ENCODE data around the gene DCUN1D2. TPM values are rescaled to one million over a fixed set of nuclear protein-coding genes. Genes with fewer than 3 reads are reported as not detected.

The DCUN1D2 gene
- total RNA-seq, 1 experiment from 2014 or later: 38.6 TPM

DNA sequence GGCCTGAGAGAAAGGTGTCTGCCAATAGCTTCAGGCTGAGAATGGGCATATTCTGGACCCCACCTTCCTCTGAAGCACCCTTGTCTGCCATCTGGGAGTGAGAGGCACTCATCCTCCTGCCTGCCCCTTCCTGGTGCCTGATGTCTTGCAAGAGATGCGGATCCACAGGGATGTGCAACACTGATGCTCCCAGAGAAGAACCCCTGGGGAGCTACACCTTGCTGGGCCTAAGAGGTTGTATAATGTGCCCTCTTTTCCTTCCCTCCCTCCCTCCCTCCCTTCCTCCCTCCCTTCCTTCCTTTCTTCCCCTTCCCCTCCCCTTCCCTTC, 71.8 kb downstream of the DCUN1D2 start:
- CTCF ChIA-PET: no interaction called here
- Histone ChIP-seq H3K36me3 (ENCODE audit: insufficient read depth, low read length, poor library complexity, severe bottlenecking) (no peaks in the 10 kb centered on the region), H3K4me3 (ENCODE audit: low read depth, low read length, poor library complexity, severe bottlenecking) (no peak overlapping the region), H3K4me1 (ENCODE audit: insufficient read depth, low read length, poor library complexity, severe bottlenecking) (no peaks in the 10 kb centered on the region), H3K27me3 (replicated peaks; ENCODE audit: insufficient read depth, low read depth, low read length, poor library complexity) (peaks cover 4% of the 10 kb centered on the region), H3K9me3 (ENCODE audit: low read depth, low read length, poor library complexity, severe bottlenecking) (no peaks in the 10 kb centered on the region), H3K27ac (ENCODE audit: low read depth, low read length, poor library complexity, severe bottlenecking) (no peak overlapping the region)
- intact Hi-C loops (cut with micrococcal nuclease; ENCODE audit: unreplicated experiment): no loop called here
- TF ChIP-seq, protein P1, sequence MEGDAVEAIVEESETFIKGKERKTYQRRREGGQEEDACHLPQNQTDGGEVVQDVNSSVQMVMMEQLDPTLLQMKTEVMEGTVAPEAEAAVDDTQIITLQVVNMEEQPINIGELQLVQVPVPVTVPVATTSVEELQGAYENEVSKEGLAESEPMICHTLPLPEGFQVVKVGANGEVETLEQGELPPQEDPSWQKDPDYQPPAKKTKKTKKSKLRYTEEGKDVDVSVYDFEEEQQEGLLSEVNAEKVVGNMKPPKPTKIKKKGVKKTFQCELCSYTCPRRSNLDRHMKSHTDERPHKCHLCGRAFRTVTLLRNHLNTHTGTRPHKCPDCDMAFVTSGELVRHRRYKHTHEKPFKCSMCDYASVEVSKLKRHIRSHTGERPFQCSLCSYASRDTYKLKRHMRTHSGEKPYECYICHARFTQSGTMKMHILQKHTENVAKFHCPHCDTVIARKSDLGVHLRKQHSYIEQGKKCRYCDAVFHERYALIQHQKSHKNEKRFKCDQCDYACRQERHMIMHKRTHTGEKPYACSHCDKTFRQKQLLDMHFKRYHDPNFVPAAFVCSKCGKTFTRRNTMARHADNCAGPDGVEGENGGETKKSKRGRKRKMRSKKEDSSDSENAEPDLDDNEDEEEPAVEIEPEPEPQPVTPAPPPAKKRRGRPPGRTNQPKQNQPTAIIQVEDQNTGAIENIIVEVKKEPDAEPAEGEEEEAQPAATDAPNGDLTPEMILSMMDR (conservative IDR thresholded peaks at IDR 0.05; ENCODE audit: low read depth, low read length): no peak
- no peak for TF ChIP-seq EZH2 (IDR thresholded peaks at IDR 0.05; ENCODE audit: borderline replicate concordance, low read depth, low read length, poor library complexity, severe bottlenecking)
- no peak for DNase-seq (ENCODE audit: low spot score)
- POLR2A ChIA-PET (ENCODE audit: low non-redundant PET): no interaction called here
- no TSS peak for BruUV-seq (replicated peaks)

DNA sequence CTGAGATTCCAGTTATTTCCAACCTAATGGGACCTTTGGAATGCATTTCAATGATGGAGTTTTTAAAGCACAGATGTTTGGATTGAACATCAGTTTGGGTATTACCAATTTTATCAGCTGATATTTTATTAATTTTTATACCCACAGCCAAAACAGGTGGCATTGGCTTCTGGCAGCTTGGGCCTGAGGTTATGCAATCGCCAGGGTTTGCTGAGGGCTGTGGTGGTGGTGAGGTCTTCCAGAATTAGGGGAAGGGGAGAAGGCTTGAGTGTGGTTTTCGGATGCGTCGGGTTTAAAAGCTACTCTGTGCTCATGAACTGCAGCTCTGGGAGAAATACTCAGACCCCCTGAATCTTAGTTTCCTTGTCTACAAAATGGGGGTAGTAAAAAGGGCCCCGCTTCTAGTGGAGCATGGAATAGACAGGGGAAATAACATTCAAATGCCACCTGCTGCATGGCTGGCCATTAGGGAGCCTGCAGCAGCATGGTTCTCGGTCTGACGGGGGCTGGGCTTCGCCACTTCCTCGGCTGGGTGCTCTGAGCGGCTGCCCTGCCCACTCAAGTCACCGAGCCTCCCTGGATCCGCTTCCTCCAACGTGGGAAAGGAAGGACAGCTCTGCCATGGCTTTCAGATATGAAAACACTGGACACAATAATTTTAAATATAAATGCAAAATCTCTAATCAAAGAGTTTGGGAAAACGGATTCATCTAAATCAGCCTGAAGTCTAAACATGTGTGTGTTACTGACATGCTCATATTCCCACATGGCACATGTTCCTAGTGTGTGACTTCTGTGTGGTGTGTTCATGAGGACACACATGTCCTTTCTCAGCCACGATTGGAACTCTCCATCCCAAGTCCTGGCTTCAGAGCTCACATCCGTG, 72.4 kb downstream of the DCUN1D2 start:
- Histone ChIP-seq H3K9me3 (ENCODE audit: low read depth, low read length, poor library complexity, severe bottlenecking) (no peaks in the 10 kb centered on the region), H3K27me3 (replicated peaks; ENCODE audit: insufficient read depth, low read depth, low read length, poor library complexity) (peaks cover 4% of the 10 kb centered on the region), H3K27ac (ENCODE audit: low read depth, low read length, poor library complexity, severe bottlenecking) (no peak overlapping the region), H3K4me3 (ENCODE audit: low read depth, low read length, poor library complexity, severe bottlenecking) (no peak overlapping the region), H3K36me3 (ENCODE audit: insufficient read depth, low read length, poor library complexity, severe bottlenecking) (no peaks in the 10 kb centered on the region), H3K4me1 (ENCODE audit: insufficient read depth, low read length, poor library complexity, severe bottlenecking) (no peaks in the 10 kb centered on the region)
- TF ChIP-seq EZH2 (IDR thresholded peaks at IDR 0.05; ENCODE audit: borderline replicate concordance, low read depth, low read length, poor library complexity, severe bottlenecking): no peak
- TF ChIP-seq, protein P1 (conservative IDR thresholded peaks at IDR 0.05; ENCODE audit: low read depth, low read length): no peak
- no peak for DNase-seq (ENCODE audit: low spot score)
- ChIA-PET POLR2A (ENCODE audit: low non-redundant PET) (no interaction called here), CTCF (no interaction called here)
- intact Hi-C loops (cut with micrococcal nuclease; ENCODE audit: unreplicated experiment): no loop called here
- BruUV-seq (replicated peaks): no TSS peak

DNA sequence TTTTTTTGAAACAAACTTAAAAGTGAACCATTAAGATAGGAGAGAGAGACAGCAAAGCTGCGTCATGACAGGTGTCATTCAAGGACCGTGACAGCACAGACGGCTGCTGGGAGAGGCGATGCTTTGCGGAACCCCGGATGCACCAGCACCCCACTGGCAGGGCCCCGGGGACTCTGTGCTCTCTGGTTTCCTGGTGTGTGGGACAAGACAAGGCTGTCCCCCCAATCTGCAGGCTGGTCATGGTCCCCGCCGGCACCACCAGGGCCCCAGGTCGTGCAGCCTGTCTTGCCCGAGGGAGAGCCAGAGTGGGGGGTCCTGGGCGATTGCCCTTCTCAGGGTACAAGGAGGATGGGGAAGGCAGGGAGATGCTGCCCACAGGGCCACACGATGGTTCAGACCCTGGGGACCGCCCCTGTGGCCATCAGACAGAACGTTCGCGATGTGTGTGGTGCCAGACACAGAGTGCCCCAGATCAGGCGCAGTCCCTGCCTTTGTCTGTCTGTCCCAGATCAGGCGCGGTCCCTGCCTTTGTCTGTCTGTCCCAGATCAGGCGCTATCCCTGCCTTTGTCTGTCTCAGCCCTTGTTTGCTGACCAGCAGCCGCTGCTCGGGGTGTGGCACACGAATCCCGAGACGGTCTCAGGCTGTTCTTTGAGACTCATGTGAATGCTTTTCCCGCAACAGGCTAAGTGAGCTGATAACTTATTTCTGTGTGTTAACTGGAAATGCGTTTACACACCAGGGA, 73.3 kb downstream of the DCUN1D2 start:
- no TSS peak for BruUV-seq (replicated peaks)
- Histone ChIP-seq H3K36me3 (ENCODE audit: insufficient read depth, low read length, poor library complexity, severe bottlenecking) (no peaks in the 10 kb centered on the region), H3K27ac (ENCODE audit: low read depth, low read length, poor library complexity, severe bottlenecking) (no peak overlapping the region), H3K27me3 (replicated peaks; ENCODE audit: insufficient read depth, low read depth, low read length, poor library complexity) (peaks cover 4% of the 10 kb centered on the region), H3K4me3 (ENCODE audit: low read depth, low read length, poor library complexity, severe bottlenecking) (no peak overlapping the region), H3K4me1 (ENCODE audit: insufficient read depth, low read length, poor library complexity, severe bottlenecking) (no peaks in the 10 kb centered on the region), H3K9me3 (ENCODE audit: low read depth, low read length, poor library complexity, severe bottlenecking) (no peaks in the 10 kb centered on the region)
- ChIA-PET CTCF (no interaction called here), POLR2A (ENCODE audit: low non-redundant PET) (no interaction called here)
- intact Hi-C loops (cut with micrococcal nuclease; ENCODE audit: unreplicated experiment): no loop called here
- TF ChIP-seq EZH2 (IDR thresholded peaks at IDR 0.05; ENCODE audit: borderline replicate concordance, low read depth, low read length, poor library complexity, severe bottlenecking): no peak
- TF ChIP-seq, protein P1 (conservative IDR thresholded peaks at IDR 0.05; ENCODE audit: low read depth, low read length): no peak
- no peak for DNase-seq (ENCODE audit: low spot score)
